Caco-2 (cell line): ENCODE data around the gene PTBP2. TPM values are rescaled to one million over a fixed set of nuclear protein-coding genes. Genes with fewer than 3 reads are reported as not detected.

Source experiments
- BruUV-seq: library from RNA; stranded (reverse); fragments of 400-500 nt; replicated peaks from 2 replicates; lab custom pipeline; 2021; lab: Mats Ljungman, UMichigan
- CTCF ChIA-PET: fragments of 300-600 bp; sonication (Branson Sonifier 250); formaldehyde crosslinking; loops from one replicate; lab custom pipeline; 2022; ENCODE audit warnings: antibody characterized with exemption; lab: Charles Lee
- POLR2A ChIA-PET: fragments of 300-600 bp; sonication (Branson Sonifier 250); formaldehyde crosslinking; loops from one replicate; lab custom pipeline; 2022; ENCODE audit warnings: antibody characterized with exemption; lab: Charles Lee
- DNase-seq, 2 experiments: peaks; one replicate each; pipeline versions ENCODE4 v3.0.0 to v3.0.0-alpha.2; 2020 to 2022
- H3K27me3 ChIP-seq: replicated peaks from 2 replicates; pipeline ENCODE4 v1.6.0; 2011; ENCODE audit warnings: low read length; ENCODE audit not compliant: control insufficient read depth, insufficient read depth
- H3K36me3 ChIP-seq: 2 replicates; pipeline ENCODE4 v1.5.1; 2011; ENCODE audit warnings: low read length; ENCODE audit not compliant: control insufficient read depth, insufficient read depth
- H3K4me1 ChIP-seq: fragments of 250-450 bp; sonication (Bioruptor Pico); 2 replicates; pipeline ENCODE4 v1.5.1; 2020; ENCODE audit warnings: mild to moderate bottlenecking
- H3K4me3 ChIP-seq: 2 replicates; pipeline ENCODE4 v1.5.1; 2011; ENCODE audit warnings: low read depth, mild to moderate bottlenecking, control low read depth, low read length
- H3K9me3 ChIP-seq: fragments of 250-450 bp; sonication (Bioruptor Pico); 2 replicates; pipeline ENCODE4 v1.5.1; 2020; ENCODE audit warnings: mild to moderate bottlenecking, moderate library complexity
- H3K27ac Mint-ChIP-seq: one replicate; pipeline ENCODE4 v1.8.0; 2022; ENCODE audit warnings: mixed read lengths; ENCODE audit not compliant: unreplicated experiment
- H3K27me3 Mint-ChIP-seq: one replicate; pipeline ENCODE4 v1.8.0; 2022; ENCODE audit warnings: mixed read lengths; ENCODE audit not compliant: insufficient read depth, unreplicated experiment
- H3K36me3 Mint-ChIP-seq: one replicate; pipeline ENCODE4 v1.8.0; 2022; ENCODE audit warnings: mild to moderate bottlenecking, mixed read lengths; ENCODE audit not compliant: insufficient read depth, unreplicated experiment
- H3K4me1 Mint-ChIP-seq: one replicate; pipeline ENCODE4 v1.8.0; 2022; ENCODE audit warnings: low read depth, mixed read lengths; ENCODE audit not compliant: unreplicated experiment
- H3K4me3 Mint-ChIP-seq: one replicate; pipeline ENCODE4 v1.8.0; 2022; ENCODE audit warnings: mild to moderate bottlenecking, moderate library complexity, mixed read lengths; ENCODE audit not compliant: unreplicated experiment
- H3K9me3 Mint-ChIP-seq: one replicate; pipeline ENCODE4 v1.8.0; 2022; ENCODE audit warnings: mixed read lengths; ENCODE audit not compliant: unreplicated experiment
- intact Hi-C: fragments of 100-400 bp; cut with micrococcal nuclease; formaldehyde crosslinking; loops from one replicate; pipeline ENCODE4 v1.10.0; 2022; ENCODE audit not compliant: unreplicated experiment
- total RNA-seq: library from RNA; stranded (reverse); gene quantifications from 2 replicates; pipeline ENCODE4 v1.2.3, GENCODE V29; 2022
- TF ChIP-seq, protein P1 (sequence below), 2 experiments: fragments of 200-600 bp in 1 of 2; IDR thresholded peaks; 1 replicate in 1 of 2; 2 replicates in 1 of 2; pipeline versions ENCODE4 v1.5.1 to v1.8.0; 2011 to 2022; ENCODE audit warnings: antibody characterized with exemption in 1 of 2, control low read depth in 1 of 2, inconsistent platforms in 1 of 2, low read depth in 1 of 2, low read length in 1 of 2, mild to moderate bottlenecking in 1 of 2, moderate library complexity in 1 of 2; ENCODE audit not compliant: insufficient read depth in 1 of 2, severe bottlenecking in 1 of 2, unreplicated experiment in 1 of 2

Gene PTBP2
- total RNA-seq, 1 experiment from 2014 or later, result 11.3 TPM

- ChIA-PET CTCF (no interaction called here), POLR2A (no interaction called here)
- Mint-ChIP-seq H3K27ac (no peak overlapping the region), H3K4me3 (no peak overlapping the region), H3K9me3 (no peaks in the 10 kb centered on the region), H3K4me1 (no peaks in the 10 kb centered on the region), H3K36me3 (no peaks in the 10 kb centered on the region), H3K27me3 (no peaks in the 10 kb centered on the region)
- TF ChIP-seq, protein P1, sequence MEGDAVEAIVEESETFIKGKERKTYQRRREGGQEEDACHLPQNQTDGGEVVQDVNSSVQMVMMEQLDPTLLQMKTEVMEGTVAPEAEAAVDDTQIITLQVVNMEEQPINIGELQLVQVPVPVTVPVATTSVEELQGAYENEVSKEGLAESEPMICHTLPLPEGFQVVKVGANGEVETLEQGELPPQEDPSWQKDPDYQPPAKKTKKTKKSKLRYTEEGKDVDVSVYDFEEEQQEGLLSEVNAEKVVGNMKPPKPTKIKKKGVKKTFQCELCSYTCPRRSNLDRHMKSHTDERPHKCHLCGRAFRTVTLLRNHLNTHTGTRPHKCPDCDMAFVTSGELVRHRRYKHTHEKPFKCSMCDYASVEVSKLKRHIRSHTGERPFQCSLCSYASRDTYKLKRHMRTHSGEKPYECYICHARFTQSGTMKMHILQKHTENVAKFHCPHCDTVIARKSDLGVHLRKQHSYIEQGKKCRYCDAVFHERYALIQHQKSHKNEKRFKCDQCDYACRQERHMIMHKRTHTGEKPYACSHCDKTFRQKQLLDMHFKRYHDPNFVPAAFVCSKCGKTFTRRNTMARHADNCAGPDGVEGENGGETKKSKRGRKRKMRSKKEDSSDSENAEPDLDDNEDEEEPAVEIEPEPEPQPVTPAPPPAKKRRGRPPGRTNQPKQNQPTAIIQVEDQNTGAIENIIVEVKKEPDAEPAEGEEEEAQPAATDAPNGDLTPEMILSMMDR (IDR thresholded peaks at IDR 0.05; ENCODE audit: insufficient read depth in 1 of 2, low read depth in 1 of 2, low read length in 1 of 2, severe bottlenecking in 1 of 2, unreplicated experiment in 1 of 2), result no peak
- Histone ChIP-seq H3K4me3 (no peak overlapping the region), H3K36me3 (no peaks in the 10 kb centered on the region), H3K27me3 (no peaks in the 10 kb centered on the region), H3K9me3 (no peaks in the 10 kb centered on the region), H3K4me1 (no peaks in the 10 kb centered on the region)
- no TSS peak for BruUV-seq
- intact Hi-C loops, result loop anchor here (10.0 kb wide), 1 partner anchor 89 kb away; no protein-coding TSS in a partner anchor
- no peak for DNase-seq
Measured at GRCh38 chr1:96683931-96684330, 37.7 kb upstream of the PTBP2 start.

DNA sequence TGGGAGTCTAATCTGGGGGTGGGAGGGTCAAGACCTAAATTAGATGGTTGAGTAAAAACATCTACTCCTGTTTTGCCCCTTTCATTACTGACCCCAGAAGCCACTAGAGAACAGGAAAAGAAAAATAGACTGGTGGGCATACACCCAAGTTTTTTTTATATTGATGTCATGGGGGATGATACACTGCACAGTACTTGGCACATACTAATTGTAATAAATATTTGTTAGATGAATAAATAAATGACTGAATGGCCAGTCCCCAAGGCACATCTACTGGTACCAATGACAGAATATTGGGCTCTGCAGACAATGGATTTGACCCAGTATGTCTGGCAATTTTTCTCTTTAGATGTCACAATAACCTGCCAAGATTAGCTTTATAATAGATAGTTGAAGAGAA lies 36.8 kb upstream of the PTBP2 start:
- no peak overlapping the region for H3K27ac Mint-ChIP-seq
- Histone ChIP-seq H3K4me1 (no peaks in the 10 kb centered on the region), H3K36me3 (no peaks in the 10 kb centered on the region), H3K4me3 (no peak overlapping the region), H3K9me3 (no peaks in the 10 kb centered on the region), H3K27me3 (no peaks in the 10 kb centered on the region)
- H3K36me3 Mint-ChIP-seq, result no peaks in the 10 kb centered on the region
- intact Hi-C loops, result loop anchor here (10.0 kb wide), 1 partner anchor 90 kb away; no protein-coding TSS in a partner anchor
- no peaks in the 10 kb centered on the region for H3K9me3 Mint-ChIP-seq
- H3K27me3 Mint-ChIP-seq, result no peaks in the 10 kb centered on the region
- CTCF ChIA-PET, result no interaction called here
- H3K4me1 Mint-ChIP-seq, result no peaks in the 10 kb centered on the region
- DNase-seq, result no peak
- no TSS peak for BruUV-seq
- POLR2A ChIA-PET, result no interaction called here
- no peak overlapping the region for H3K4me3 Mint-ChIP-seq
- TF ChIP-seq, protein P1 (IDR thresholded peaks at IDR 0.05; ENCODE audit: insufficient read depth in 1 of 2, low read depth in 1 of 2, low read length in 1 of 2, severe bottlenecking in 1 of 2, unreplicated experiment in 1 of 2), result no peak

DNA sequence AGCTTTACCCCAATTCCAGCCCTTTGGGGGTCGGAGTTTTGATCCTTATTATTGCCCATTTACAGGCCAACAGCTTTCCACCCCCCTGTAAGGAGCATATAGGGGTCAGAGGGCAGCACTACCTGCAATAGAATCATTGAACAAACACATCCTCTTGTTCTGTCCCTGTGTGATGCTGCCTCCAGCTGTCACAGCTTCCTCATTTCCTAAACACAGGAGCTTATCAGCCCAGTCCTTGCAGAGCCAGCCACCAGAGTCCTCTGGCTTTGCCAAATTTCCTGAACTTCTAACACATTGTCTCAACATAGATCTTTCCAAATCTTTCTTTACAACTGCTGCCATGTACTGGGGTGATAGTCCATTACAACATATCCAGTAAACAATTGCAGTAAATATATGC lies 32.8 kb upstream of the PTBP2 start:
- ChIA-PET POLR2A (interaction anchor here (0.5 kb wide), 1 partner anchor 147 kb away, joined by 5 read pairs; no protein-coding TSS in a partner anchor), CTCF (interaction anchor here (1.1 kb wide), 2 partner anchors 151 to 453 kb away, joined by 3 to 4 read pairs; no protein-coding TSS in a partner anchor)
- H3K9me3 Mint-ChIP-seq, result no peaks in the 10 kb centered on the region
- no peaks in the 10 kb centered on the region for H3K36me3 Mint-ChIP-seq
- Histone ChIP-seq H3K4me1 (no peaks in the 10 kb centered on the region), H3K9me3 (no peaks in the 10 kb centered on the region), H3K4me3 (no peak overlapping the region), H3K27me3 (no peaks in the 10 kb centered on the region), H3K36me3 (no peaks in the 10 kb centered on the region)
- intact Hi-C loops, result loop anchor here (1.0 to 10.0 kb wide), 2 partner anchors 94 to 150 kb away; no protein-coding TSS in a partner anchor
- no peaks in the 10 kb centered on the region for H3K27me3 Mint-ChIP-seq
- TF ChIP-seq, protein P1 (IDR thresholded peaks at IDR 0.05; ENCODE audit: insufficient read depth in 1 of 2, low read depth in 1 of 2, low read length in 1 of 2, severe bottlenecking in 1 of 2, unreplicated experiment in 1 of 2), result peak in 1 of 2 experiments; percentile 15
- no peak overlapping the region for H3K27ac Mint-ChIP-seq
- BruUV-seq, result no TSS peak
- DNase-seq, result peak in 1 of 2 experiments; percentile 3
- no peaks in the 10 kb centered on the region for H3K4me1 Mint-ChIP-seq
- H3K4me3 Mint-ChIP-seq, result no peak overlapping the region
